Measurements from ENCODE around the gene ADAMTSL1.

DNA sequence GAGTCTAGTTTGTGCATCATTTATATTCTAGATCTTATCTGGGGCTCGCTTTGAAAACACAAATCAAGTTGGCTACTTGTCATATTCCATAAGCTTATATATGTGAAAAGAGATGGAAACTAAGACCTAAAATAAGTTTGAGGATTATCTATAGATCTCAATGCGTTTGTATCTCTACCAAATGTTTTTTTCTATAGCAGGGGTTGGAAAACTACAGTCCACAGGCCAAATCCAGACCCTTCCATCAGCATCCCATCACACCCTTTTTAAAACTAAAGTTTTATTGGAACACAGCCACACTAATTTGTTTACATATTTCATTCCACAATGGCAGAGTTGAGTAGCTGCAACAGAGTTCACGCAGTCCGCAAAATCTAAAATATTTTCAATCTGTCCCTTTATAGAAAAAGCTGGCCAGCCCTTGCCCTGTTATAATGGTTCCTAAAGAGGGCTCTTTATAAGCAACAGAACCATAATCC is 230.0 kb downstream of the ADAMTSL1 start:
- TF ChIP-seq EZH2phosphoT487 (IDR thresholded peaks at IDR 0.05; ENCODE audit: borderline replicate concordance, low read depth, low read length), result no peak
- TF ChIP-seq, protein P1, sequence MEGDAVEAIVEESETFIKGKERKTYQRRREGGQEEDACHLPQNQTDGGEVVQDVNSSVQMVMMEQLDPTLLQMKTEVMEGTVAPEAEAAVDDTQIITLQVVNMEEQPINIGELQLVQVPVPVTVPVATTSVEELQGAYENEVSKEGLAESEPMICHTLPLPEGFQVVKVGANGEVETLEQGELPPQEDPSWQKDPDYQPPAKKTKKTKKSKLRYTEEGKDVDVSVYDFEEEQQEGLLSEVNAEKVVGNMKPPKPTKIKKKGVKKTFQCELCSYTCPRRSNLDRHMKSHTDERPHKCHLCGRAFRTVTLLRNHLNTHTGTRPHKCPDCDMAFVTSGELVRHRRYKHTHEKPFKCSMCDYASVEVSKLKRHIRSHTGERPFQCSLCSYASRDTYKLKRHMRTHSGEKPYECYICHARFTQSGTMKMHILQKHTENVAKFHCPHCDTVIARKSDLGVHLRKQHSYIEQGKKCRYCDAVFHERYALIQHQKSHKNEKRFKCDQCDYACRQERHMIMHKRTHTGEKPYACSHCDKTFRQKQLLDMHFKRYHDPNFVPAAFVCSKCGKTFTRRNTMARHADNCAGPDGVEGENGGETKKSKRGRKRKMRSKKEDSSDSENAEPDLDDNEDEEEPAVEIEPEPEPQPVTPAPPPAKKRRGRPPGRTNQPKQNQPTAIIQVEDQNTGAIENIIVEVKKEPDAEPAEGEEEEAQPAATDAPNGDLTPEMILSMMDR (conservative IDR thresholded peaks at IDR 0.05; ENCODE audit: low read length), result no peak
